ENCODE data around the gene STAB1. TPM values are rescaled to one million over a fixed set of nuclear protein-coding genes. Genes with fewer than 3 reads are reported as not detected.

Gene STAB1
- total and polyA plus RNA-seq, 2 of the 8 experiments (the other 6 are each of a cell fraction or from before 2014, with no cell fraction given), result 1.0 to 1.9 TPM

GRCh38 chr3:52458770-52459545 lies 36.2 kb upstream of the STAB1 start:
- Histone ChIP-seq H4K5ac (ENCODE audit: insufficient read length, low read depth, low read length) (no peak overlapping the region), H2BK15ac (ENCODE audit: low read length) (no peak overlapping the region), H2BK12ac (ENCODE audit: low read depth, low read length) (no peak overlapping the region), H3K56ac (replicated peaks; ENCODE audit: insufficient read length, low read depth, low read length) (no peak overlapping the region), H4K8ac (ENCODE audit: extremely low read depth, insufficient read depth, low read length) (no peak overlapping the region), H3K18ac (ENCODE audit: extremely low read depth, low read length) (no peak overlapping the region), H4K20me1 (replicated peaks in 1 of 2; ENCODE audit: control insufficient read depth in 1 of 2, insufficient read depth in 2 of 2, low read length in 2 of 2) (no peaks in the 10 kb centered on the region), H3K79me2 (ENCODE audit: control insufficient read depth in 1 of 2, insufficient read depth in 2 of 2, low read length in 2 of 2) (peaks cover 0 to 31% of the 10 kb centered on the region in 2 experiments; a peak in 2 of 4 replicates), H3K4me2 (ENCODE audit: insufficient read depth in 1 of 2, low read depth in 2 of 2, low read length in 2 of 2) (no peak overlapping the region), H2BK20ac (ENCODE audit: low read length) (no peak overlapping the region), H3K9me3 (ENCODE audit: insufficient read depth in 2 of 2, low read depth in 1 of 2, low read length in 1 of 2) (no peaks in the 10 kb centered on the region), H3K4me1 (replicated peaks in 1 of 4; ENCODE audit: control insufficient read depth in 3 of 4, insufficient read depth in 4 of 4, low read length in 3 of 4) (peaks cover 0 to 13% (median 7%) of the 10 kb centered on the region in 4 experiments; a peak in 6 of 7 replicates), H3K27ac (ENCODE audit: low read depth, low read length) (no peak overlapping the region), H2AK5ac (ENCODE audit: low read depth, low read length) (no peak overlapping the region), H3K4me3 (ENCODE audit: extremely low read depth in 1 of 4, insufficient read depth in 2 of 4, low read depth in 3 of 4, low read length in 4 of 4) (no peak overlapping the region), H2AFZ (ENCODE audit: low read length) (no peak overlapping the region), H3K23me2 (ENCODE audit: low read depth, low read length) (peaks cover 8% of the 10 kb centered on the region), H3K14ac (ENCODE audit: insufficient read length) (no peak overlapping the region), H3K9ac (replicated peaks in 1 of 4; ENCODE audit: extremely low read depth in 1 of 4, low read depth in 3 of 4, low read length in 3 of 4) (no peak overlapping the region), H3K27me3 (replicated peaks in 1 of 4; ENCODE audit: control insufficient read depth in 3 of 4, extremely low read depth in 1 of 4, insufficient read depth in 3 of 4, low read length in 3 of 4) (no peaks in the 10 kb centered on the region), H2BK5ac (ENCODE audit: low read depth, low read length) (no peak overlapping the region), H3K23ac (ENCODE audit: insufficient read length) (no peak overlapping the region), H3K4ac (replicated peaks; ENCODE audit: insufficient read length, low read depth, low read length) (no peak overlapping the region), H2BK120ac (replicated peaks; ENCODE audit: low read depth, low read length) (no peak overlapping the region), H4K91ac (replicated peaks; ENCODE audit: insufficient read length, low read length) (no peak overlapping the region), H3K36me3 (ENCODE audit: control insufficient read depth in 2 of 4, insufficient read depth in 4 of 4, low read length in 3 of 4) (peaks cover 14 to 45% (median 20%) of the 10 kb centered on the region in 4 experiments), H3K79me1 (ENCODE audit: low read depth, low read length) (no peaks in the 10 kb centered on the region; the same call in 1 of the 2 replicates)
- WGBS, 2 experiments (ENCODE audit: extremely low coverage in 1 of 2, insufficient coverage in 1 of 2, insufficient read length in 1 of 2, insufficient replicate concordance in 2 of 2, low coverage in 1 of 2, low lambda C conversion rate in 2 of 2, missing lambda C conversion rate in 1 of 2), result 94% methylated on average over 14 of the region's 14 CpGs; no CpG with 5 or more reads in 1 of the 2 experiments
- ChIA-PET CTCF (ENCODE audit: partially characterized antibody) (interaction anchor here (0.7 to 5.9 kb wide), 7 partner anchors 12 to 74 kb away, joined by 3 to 45 read pairs (median 3); partner anchors contain the start of gene SEMA3G), POLR2A (ENCODE audit: partially characterized antibody) (interaction anchor here (1.4 to 2.5 kb wide), 4 partner anchors 10 to 59 kb away, joined by 4 to 7 read pairs (median 6); no protein-coding TSS in a partner anchor)
- FAIRE-seq, result no peak
- DNase-seq (ENCODE audit: low read depth in 1 of 2, low spot score in 2 of 2), result no peak
- no peak for TF ChIP-seq ASH2L (IDR thresholded peaks at IDR 0.05; ENCODE audit: low read length)
- no peak for TF ChIP-seq RXRA (IDR thresholded peaks at IDR 0.05; ENCODE audit: insufficient read depth, low read depth, low read length)
- no peak for TF ChIP-seq TAF7 (optimal IDR thresholded peaks at IDR 0.05; ENCODE audit: borderline replicate concordance, low read depth, low read length)
- TF ChIP-seq POLR2A (IDR thresholded peaks at IDR 0.05; ENCODE audit: control extremely low read depth in 1 of 2, low read depth in 2 of 2, low read length in 2 of 2), result no peak
- TF ChIP-seq KDM5A (IDR thresholded peaks at IDR 0.05; ENCODE audit: low read length), result no peak
- TF ChIP-seq SRF (IDR thresholded peaks at IDR 0.05; ENCODE audit: low read depth, low read length), result no peak
- TF ChIP-seq RNF2 (IDR thresholded peaks at IDR 0.05; ENCODE audit: borderline replicate concordance, low read depth, low read length, missing control alignments, poor library complexity, severe bottlenecking), result no peak
- TF ChIP-seq HDAC6 (IDR thresholded peaks at IDR 0.05; ENCODE audit: low read depth, low read length), result no peak
